Vagina (tissue), 2 donors: ENCODE results near the gene TNFRSF21. TPM values are rescaled to one million over a fixed set of nuclear protein-coding genes. Genes with fewer than 3 reads are reported as not detected.

Experiments used
- DNase-seq, 2 donors: peaks; one replicate each; pipeline ENCODE4 v3.0.0-alpha.2; 2017; ENCODE audit errors: extremely low spot score in 2 of 2
- H3K27ac ChIP-seq: fragments of 200-600 bp; sonication (generic); one replicate; pipeline ENCODE4 v1.5.1; 2019
- H3K27me3 ChIP-seq: fragments of 200-600 bp; sonication (generic); one replicate; pipeline ENCODE4 v1.5.1; 2019
- H3K36me3 ChIP-seq, 2 donors: fragments of 200-600 bp; sonication (generic); one replicate each; pipeline ENCODE4 v1.5.1; 2017 to 2019
- H3K4me1 ChIP-seq: fragments of 200-600 bp; sonication (generic); one replicate; pipeline ENCODE4 v1.5.1; 2019
- H3K4me3 ChIP-seq, 2 donors: fragments of 200-600 bp; sonication (generic); 1 replicate in 1 of 2; 2 replicates in 1 of 2; pipeline ENCODE4 v1.5.1; 2016 to 2019
- H3K9me3 ChIP-seq: fragments of 200-600 bp; sonication (generic); one replicate; pipeline ENCODE4 v1.5.1; 2019
- POLR2A ChIP-seq, 2 donors: fragments of 450-650 bp; IDR thresholded peaks; one replicate each; pipeline ENCODE4 v1.6.1; 2017; ENCODE audit warnings: antibody characterized with exemption in 2 of 2, mild to moderate bottlenecking in 2 of 2, moderate library complexity in 2 of 2
- POLR2AphosphoS5 ChIP-seq, 2 donors: sonication (generic); formaldehyde crosslinking; IDR thresholded peaks; one replicate each; pipeline ENCODE4 v1.9.0; 2017; ENCODE audit warnings: antibody characterized with exemption in 2 of 2, mild to moderate bottlenecking in 2 of 2, low read depth in 1 of 2; ENCODE audit not compliant: insufficient read depth in 1 of 2
- intact Hi-C: fragments of 100-400 bp; cut with DNase I; formaldehyde crosslinking; loops from one replicate; pipeline ENCODE4 v1.15.1; 2023
- total RNA-seq: library from RNA; depleted of rRNA; stranded (reverse); fragments of >200 nt; gene quantifications from one replicate; pipeline ENCODE4 v1.2.3, GENCODE V29; 2016
- TF ChIP-seq, protein P1 (sequence below), 3 experiments: fragments of 450-650 bp in 2 of 3; fragments of 200-600 bp in 1 of 3; sonication (generic) in 1 of 3; IDR thresholded peaks; one replicate each; pipeline ENCODE4 v1.5.1; 2017 to 2019; ENCODE audit warnings: antibody characterized with exemption in 3 of 3, mild to moderate bottlenecking in 2 of 3, moderate library complexity in 2 of 3

The TNFRSF21 gene
- total RNA-seq = 30.4 TPM

DNA sequence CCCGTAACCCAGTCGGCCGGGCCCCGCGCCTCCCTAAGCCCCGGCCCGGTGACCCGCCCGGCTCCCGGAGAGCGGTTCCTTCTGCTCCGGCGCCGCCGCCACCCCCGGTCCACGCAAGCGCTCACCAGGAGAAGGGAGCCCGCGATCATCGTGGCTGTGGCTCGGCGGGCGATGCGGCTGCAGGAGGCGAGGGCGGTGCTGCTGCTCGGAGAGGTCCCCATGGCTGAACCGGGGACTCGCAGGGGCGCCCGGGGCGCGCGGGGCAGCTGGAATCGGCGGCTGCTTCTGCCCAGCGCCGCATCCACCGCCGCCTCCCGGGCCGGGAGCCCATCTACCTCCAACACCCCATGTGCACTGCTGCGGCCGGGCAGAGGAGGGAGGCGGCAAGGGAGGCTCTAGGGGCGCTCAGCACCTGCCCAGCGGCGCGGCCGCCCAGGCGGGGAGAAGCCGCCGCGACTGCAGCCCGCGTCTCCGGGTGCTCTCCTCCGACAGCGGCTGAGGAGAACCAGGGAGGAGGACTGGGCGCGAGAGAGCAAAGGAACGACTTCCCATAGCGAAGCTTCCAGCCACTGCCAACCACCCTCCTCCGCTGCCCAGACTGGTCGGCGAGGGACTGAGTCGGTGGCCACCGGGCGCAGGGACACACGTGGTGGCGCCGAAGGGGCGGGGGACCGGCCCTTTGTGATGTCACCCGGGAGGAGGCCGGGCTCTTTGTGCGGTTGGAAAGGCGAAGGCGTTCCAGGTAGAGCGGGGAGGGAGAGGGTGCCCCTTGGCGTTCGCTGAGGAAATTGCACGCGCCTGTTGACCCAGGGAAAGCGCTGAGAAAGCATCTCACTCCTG is at the start of gene TNFRSF21:
TNFRSF21 (minus strand) TSS at position 615 of the 840 bp plus-strand sequence; CDS start at position 221, 394 bp downstream.
- Histone ChIP-seq H3K27me3 (no peaks in the 10 kb centered on the region), H3K27ac (peak within 1 kb of the TSS; percentile 65), H3K9me3 (no peaks in the 10 kb centered on the region), H3K4me3 (peak within 1 kb of the TSS; percentile 62 to 68), H3K36me3 (no peaks in the 10 kb centered on the region), H3K4me1 (peaks cover 10% of the 10 kb centered on the region)
- DNase-seq = peak in 1 of 2 donors; percentile 93
- intact Hi-C loops = no loop called here
- TF ChIP-seq POLR2A (IDR thresholded peaks at IDR 0.05) = peak in 1 of 2 donors; percentile 30
- TF ChIP-seq, protein P1, sequence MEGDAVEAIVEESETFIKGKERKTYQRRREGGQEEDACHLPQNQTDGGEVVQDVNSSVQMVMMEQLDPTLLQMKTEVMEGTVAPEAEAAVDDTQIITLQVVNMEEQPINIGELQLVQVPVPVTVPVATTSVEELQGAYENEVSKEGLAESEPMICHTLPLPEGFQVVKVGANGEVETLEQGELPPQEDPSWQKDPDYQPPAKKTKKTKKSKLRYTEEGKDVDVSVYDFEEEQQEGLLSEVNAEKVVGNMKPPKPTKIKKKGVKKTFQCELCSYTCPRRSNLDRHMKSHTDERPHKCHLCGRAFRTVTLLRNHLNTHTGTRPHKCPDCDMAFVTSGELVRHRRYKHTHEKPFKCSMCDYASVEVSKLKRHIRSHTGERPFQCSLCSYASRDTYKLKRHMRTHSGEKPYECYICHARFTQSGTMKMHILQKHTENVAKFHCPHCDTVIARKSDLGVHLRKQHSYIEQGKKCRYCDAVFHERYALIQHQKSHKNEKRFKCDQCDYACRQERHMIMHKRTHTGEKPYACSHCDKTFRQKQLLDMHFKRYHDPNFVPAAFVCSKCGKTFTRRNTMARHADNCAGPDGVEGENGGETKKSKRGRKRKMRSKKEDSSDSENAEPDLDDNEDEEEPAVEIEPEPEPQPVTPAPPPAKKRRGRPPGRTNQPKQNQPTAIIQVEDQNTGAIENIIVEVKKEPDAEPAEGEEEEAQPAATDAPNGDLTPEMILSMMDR (IDR thresholded peaks at IDR 0.05) = peak; percentile 71 to 81 (median 77)
- TF ChIP-seq POLR2AphosphoS5 (IDR thresholded peaks at IDR 0.05; ENCODE audit: insufficient read depth in 1 of 2, low read depth in 1 of 2) = peak; percentile 70 to 86

- Histone ChIP-seq H3K27me3 (no peaks in the 10 kb centered on the region), H3K4me3 (no peak overlapping the region), H3K27ac (no peak overlapping the region), H3K36me3 (no peaks in the 10 kb centered on the region), H3K9me3 (no peaks in the 10 kb centered on the region), H3K4me1 (no peaks in the 10 kb centered on the region)
- no peak for DNase-seq
- intact Hi-C loops = no loop called here
- TF ChIP-seq POLR2A (IDR thresholded peaks at IDR 0.05) (no peak), POLR2AphosphoS5 (IDR thresholded peaks at IDR 0.05; ENCODE audit: insufficient read depth in 1 of 2, low read depth in 1 of 2) (no peak)
- TF ChIP-seq, protein P1 (IDR thresholded peaks at IDR 0.05) = no peak
Measured at GRCh38 chr6:47358440-47359225, 48.9 kb upstream of the TNFRSF21 start.

GRCh38 chr6:47357827-47358226 is 48.1 kb upstream of the TNFRSF21 start:
- intact Hi-C loops = no loop called here

GRCh38 chr6:47355496-47355895 is 45.8 kb upstream of the TNFRSF21 start:
- DNase-seq = no peak
- Histone ChIP-seq H3K27me3 (no peaks in the 10 kb centered on the region), H3K9me3 (no peaks in the 10 kb centered on the region), H3K36me3 (no peaks in the 10 kb centered on the region), H3K4me3 (no peak overlapping the region), H3K27ac (no peak overlapping the region), H3K4me1 (no peaks in the 10 kb centered on the region)
- intact Hi-C loops = no loop called here
- TF ChIP-seq, protein P1 (IDR thresholded peaks at IDR 0.05) = no peak

More at GRCh38 chr6:47357827-47358226, 48.1 kb upstream of the TNFRSF21 start:
- TF ChIP-seq, protein P1 (IDR thresholded peaks at IDR 0.05) = no peak
- TF ChIP-seq POLR2AphosphoS5 (IDR thresholded peaks at IDR 0.05; ENCODE audit: insufficient read depth in 1 of 2, low read depth in 1 of 2) = no peak
- no peak for TF ChIP-seq POLR2A (IDR thresholded peaks at IDR 0.05)
- Histone ChIP-seq H3K9me3 (no peaks in the 10 kb centered on the region), H3K27ac (no peak overlapping the region), H3K27me3 (no peaks in the 10 kb centered on the region), H3K4me1 (no peaks in the 10 kb centered on the region), H3K4me3 (no peak overlapping the region), H3K36me3 (no peaks in the 10 kb centered on the region)
- no peak for DNase-seq
